Ascending aorta (tissue), 2 donors: Measurements from ENCODE around the gene LXN. TPM values are rescaled to one million over a fixed set of nuclear protein-coding genes. Genes with fewer than 3 reads are reported as not detected.

Experiments
- DNase-seq, 2 donors: peaks; one replicate each; pipeline ENCODE4 v3.0.0-alpha.2; 2019; ENCODE audit warnings: low spot score in 2 of 2
- H3K27ac ChIP-seq, 2 donors: fragments of 200-600 bp; sonication (generic); one replicate each; pipeline ENCODE4 v1.5.1; 2016 to 2017; ENCODE audit warnings: mild to moderate bottlenecking in 1 of 2
- H3K27me3 ChIP-seq: fragments of 200-600 bp; sonication (generic); one replicate; pipeline ENCODE4 v1.5.1; 2017
- H3K36me3 ChIP-seq, 2 donors: fragments of 200-600 bp; sonication (generic); one replicate each; pipeline ENCODE4 v1.5.1; 2016
- H3K4me1 ChIP-seq, 2 donors: fragments of 200-600 bp; sonication (generic); one replicate each; pipeline ENCODE4 v1.5.1; 2016 to 2017; ENCODE audit warnings: mild to moderate bottlenecking in 1 of 2
- H3K4me3 ChIP-seq, 2 donors: fragments of 200-600 bp; sonication (generic); one replicate each; pipeline ENCODE4 v1.5.1; 2016 to 2017; ENCODE audit warnings: mild to moderate bottlenecking in 1 of 2
- H3K9me3 ChIP-seq, 2 donors: fragments of 200-600 bp; sonication (generic); one replicate each; pipeline ENCODE4 v1.5.1; 2016
- CTCF ChIP-seq, 3 experiments: fragments of 200-600 bp in 2 of 3; fragments of 450-650 bp in 1 of 3; sonication (generic) in 2 of 3; IDR thresholded peaks; one replicate each; pipeline ENCODE4 v1.5.1; 2016 to 2019; ENCODE audit warnings: antibody characterized with exemption in 3 of 3, mild to moderate bottlenecking in 1 of 3, moderate library complexity in 1 of 3
- intact Hi-C: fragments of 100-400 bp; cut with DNase I; formaldehyde crosslinking; loops from one replicate; pipeline ENCODE4 v1.15.1; 2023
- total RNA-seq: library from RNA; depleted of rRNA; stranded (reverse); fragments of >200 nt; gene quantifications from one replicate; pipeline ENCODE4 v1.1.0, GENCODE V29; 2016

LXN gene
- total RNA-seq, 1 donor from 2014 or later: 1.2 TPM

- no peaks in the 10 kb centered on the region for H3K4me1 ChIP-seq
- H3K4me3 ChIP-seq: no peak overlapping the region
- intact Hi-C loops: no loop called here
- peaks cover 6 to 19% of the 10 kb centered on the region in 2 donors for H3K36me3 ChIP-seq
- DNase-seq: no peak
- no peaks in the 10 kb centered on the region for H3K9me3 ChIP-seq
- TF ChIP-seq CTCF (IDR thresholded peaks at IDR 0.05): no peak
- H3K27me3 ChIP-seq: no peaks in the 10 kb centered on the region
- H3K27ac ChIP-seq: no peak overlapping the region
Measured at GRCh38 chr3:158683230-158683962, 10.9 kb upstream of the LXN start.

GRCh38 chr3:158680861-158681260, 8.4 kb upstream of the LXN start:
- no peaks in the 10 kb centered on the region for H3K27me3 ChIP-seq
- TF ChIP-seq CTCF (IDR thresholded peaks at IDR 0.05): no peak
- no peaks in the 10 kb centered on the region for H3K4me1 ChIP-seq
- intact Hi-C loops: no loop called here
- no peak for DNase-seq
- no peak overlapping the region for H3K4me3 ChIP-seq
- no peaks in the 10 kb centered on the region for H3K9me3 ChIP-seq
- H3K27ac ChIP-seq: no peak overlapping the region
- peaks cover 10 to 21% of the 10 kb centered on the region in 2 donors for H3K36me3 ChIP-seq

- Histone ChIP-seq H3K4me1 (no peaks in the 10 kb centered on the region), H3K27ac (no peak overlapping the region), H3K27me3 (no peaks in the 10 kb centered on the region), H3K36me3 (peaks cover 10 to 23% of the 10 kb centered on the region in 2 donors), H3K9me3 (no peaks in the 10 kb centered on the region), H3K4me3 (no peak overlapping the region)
- TF ChIP-seq CTCF (IDR thresholded peaks at IDR 0.05): no peak
- no peak for DNase-seq
- intact Hi-C loops: no loop called here
Measured at GRCh38 chr3:158679547-158680000, 7.1 kb upstream of the LXN start.

- DNase-seq: no peak
- no peak overlapping the region for H3K4me3 ChIP-seq
- no peaks in the 10 kb centered on the region for H3K4me1 ChIP-seq
- H3K9me3 ChIP-seq: no peaks in the 10 kb centered on the region
- no peaks in the 10 kb centered on the region for H3K27me3 ChIP-seq
- no peak for TF ChIP-seq CTCF (IDR thresholded peaks at IDR 0.05)
- H3K27ac ChIP-seq: no peak overlapping the region
- peaks cover 4 to 23% of the 10 kb centered on the region in 2 donors for H3K36me3 ChIP-seq
- intact Hi-C loops: no loop called here
Measured at GRCh38 chr3:158678687-158679086, 6.2 kb upstream of the LXN start.

GRCh38 chr3:158671821-158672214, 630 bp downstream of the LXN start:
- intact Hi-C loops: no loop called here
- Histone ChIP-seq H3K27me3 (no peaks in the 10 kb centered on the region), H3K4me1 (no peaks in the 10 kb centered on the region), H3K4me3 (peak overlapping the region; percentile 49 to 67), H3K27ac (peak overlapping the region; percentile 32 to 74), H3K36me3 (peaks cover 9 to 29% of the 10 kb centered on the region in 2 donors), H3K9me3 (no peaks in the 10 kb centered on the region)
- no peak for TF ChIP-seq CTCF (IDR thresholded peaks at IDR 0.05)
- DNase-seq: no peak
